ENCODE measurements around the gene TEAD4. TPM values are rescaled to one million over a fixed set of nuclear protein-coding genes. Genes with fewer than 3 reads are reported as not detected.

The TEAD4 gene
- total RNA-seq, 1 experiment from 2014 or later, result 54.4 TPM

DNA sequence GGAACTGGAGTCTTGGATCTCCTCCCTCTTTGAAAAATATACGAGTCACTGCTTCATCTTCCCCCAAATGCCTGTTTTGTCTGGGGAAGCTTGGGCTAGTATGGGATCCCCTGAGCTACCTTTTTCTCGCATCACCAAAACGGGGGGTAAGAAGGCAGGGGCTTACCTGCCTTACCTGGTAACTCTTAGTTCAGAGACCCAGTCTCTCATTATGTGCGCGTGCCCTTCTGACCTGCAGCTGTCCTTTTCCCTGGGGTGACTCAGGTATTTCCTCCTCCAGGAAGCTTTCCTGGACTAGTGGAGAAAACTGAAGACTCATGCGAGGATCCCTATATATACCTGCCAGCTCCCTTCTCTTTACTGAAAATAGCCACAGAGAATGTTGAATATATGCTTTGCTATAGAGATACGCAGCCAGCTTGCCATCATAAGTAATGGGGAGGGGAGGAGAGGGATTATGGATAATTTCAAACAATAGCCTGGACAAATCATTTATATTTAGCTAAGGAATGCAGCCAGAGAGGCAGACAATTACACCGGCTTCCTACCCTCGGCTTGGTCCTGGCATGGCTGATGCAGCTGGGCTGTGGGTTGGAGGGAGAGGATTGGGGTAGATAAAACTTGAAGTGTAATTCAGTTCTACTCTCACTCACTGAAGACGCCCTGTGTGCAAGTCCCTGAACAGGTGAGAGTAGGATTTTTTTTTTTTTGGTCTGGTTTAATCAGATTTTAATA, 119.1 kb downstream of the TEAD4 start:
- no peak for DNase-seq (ENCODE audit: low spot score)

DNA sequence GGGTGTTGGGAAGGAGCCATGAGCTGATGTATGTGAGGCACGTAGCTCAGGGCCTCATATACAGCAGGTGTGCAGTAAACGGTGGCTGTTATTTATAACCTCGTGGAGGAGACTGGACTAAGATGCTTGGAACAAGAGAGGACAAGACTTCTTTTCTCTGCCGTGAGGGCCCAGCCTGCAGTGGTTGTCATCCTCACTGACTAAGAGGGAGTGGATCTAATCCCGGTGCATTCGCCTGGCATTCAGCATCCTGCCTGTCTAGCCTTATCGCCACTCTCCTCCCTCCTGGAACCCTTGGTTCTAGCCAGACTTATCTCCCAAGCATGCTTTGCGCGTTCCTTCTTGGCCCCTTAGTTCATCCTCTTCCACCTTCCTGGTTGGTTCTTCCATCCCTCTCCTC, 121.9 kb downstream of the TEAD4 start:
- DNase-seq (ENCODE audit: low spot score), result no peak

DNA sequence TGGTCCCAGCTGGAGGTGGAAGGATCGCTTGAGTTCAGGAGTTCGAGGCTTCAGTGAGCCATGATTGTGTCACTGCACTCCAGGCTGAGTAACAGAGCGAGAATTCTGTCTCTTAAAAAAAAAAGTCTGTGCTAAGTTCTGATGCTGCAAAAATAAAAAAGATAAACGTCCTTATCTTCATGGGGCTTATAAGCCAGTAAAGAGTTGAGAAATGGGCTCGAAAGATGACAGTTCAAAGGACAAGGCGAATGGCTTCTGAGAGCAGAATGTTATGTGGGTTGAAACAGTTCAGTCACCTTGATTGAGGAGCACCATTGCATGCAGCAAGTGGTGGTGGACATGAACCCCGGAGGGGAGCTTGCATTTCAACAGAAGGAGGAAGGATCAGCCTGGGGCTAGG, 122.7 kb downstream of the TEAD4 start:
- DNase-seq (ENCODE audit: low spot score), result no peak

DNA sequence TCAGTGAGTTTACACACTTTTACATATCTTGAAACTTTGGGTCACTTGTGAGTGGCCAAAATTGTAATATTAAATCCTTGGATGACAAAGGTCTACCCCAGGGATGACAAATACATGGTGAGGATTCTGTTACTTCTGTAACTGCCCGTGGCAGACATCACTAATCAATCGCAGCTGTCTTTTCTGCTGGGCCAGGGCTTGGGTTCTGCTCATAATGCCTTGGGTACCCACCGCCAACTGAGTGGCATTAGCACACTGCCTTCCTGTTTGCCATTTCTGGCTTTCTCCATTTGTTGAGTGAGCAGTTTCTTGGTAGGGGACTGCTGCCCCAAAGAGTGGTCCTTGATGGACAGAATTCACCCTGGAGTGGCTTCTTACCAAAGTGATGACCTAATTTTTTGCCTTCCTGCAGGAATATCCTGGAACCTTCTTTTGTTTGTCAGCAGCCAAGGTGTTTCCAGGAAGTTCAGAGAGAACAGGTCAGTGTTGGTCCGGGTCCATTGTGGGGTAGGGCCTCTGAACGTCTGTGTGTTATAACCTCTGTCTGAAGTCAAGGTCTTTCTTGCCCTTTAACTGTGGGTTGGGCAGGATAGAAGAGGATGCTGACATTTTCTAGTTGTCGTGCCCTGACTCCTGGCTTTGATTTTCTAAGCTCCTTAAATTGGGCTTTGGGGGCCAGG, 124.2 kb downstream of the TEAD4 start:
- no peak for DNase-seq (ENCODE audit: low spot score)

DNA sequence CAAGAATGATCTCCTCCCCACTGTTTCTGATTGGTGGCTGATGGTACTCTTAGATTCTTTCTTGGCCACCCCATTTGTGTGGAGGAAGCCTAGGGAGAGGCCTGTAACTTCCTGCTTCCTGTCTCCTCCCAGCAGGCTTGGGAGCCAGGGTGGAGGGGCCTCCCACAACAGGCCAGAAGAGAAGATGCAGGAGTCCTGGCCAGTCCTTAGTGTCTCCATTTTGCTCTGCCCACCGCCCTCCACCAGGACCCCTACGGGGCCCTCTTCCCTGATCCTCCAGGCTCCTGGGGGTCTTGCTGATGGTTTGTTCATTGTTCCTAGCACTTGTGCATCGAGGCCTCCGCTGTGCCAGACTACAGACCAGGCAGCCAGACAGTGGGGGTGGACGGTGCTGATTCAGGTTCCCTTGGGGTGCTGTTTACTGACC, 124.7 kb downstream of the TEAD4 start:
- no peak for DNase-seq (ENCODE audit: low spot score)

DNA sequence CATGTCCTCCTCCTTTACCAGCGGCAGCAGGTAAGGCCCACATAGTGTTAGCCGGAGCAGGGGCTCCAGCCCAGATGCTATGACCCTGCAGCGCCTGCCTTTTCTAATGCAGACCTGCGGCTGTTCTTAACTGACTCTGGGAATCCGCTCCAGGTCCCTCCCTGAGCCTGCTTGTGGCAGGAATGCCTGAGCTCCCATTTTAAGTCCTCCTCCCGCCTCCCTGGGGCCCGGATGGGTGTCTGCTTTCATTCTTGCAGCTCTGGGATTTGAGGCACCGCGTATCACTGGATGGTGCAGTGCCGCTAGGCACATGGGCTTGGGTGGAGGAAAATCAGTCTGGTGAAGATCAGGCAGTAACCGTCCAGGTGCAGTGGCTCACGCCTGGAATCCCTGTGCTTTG, 125.5 kb downstream of the TEAD4 start:
- DNase-seq (ENCODE audit: low spot score), result no peak

DNA sequence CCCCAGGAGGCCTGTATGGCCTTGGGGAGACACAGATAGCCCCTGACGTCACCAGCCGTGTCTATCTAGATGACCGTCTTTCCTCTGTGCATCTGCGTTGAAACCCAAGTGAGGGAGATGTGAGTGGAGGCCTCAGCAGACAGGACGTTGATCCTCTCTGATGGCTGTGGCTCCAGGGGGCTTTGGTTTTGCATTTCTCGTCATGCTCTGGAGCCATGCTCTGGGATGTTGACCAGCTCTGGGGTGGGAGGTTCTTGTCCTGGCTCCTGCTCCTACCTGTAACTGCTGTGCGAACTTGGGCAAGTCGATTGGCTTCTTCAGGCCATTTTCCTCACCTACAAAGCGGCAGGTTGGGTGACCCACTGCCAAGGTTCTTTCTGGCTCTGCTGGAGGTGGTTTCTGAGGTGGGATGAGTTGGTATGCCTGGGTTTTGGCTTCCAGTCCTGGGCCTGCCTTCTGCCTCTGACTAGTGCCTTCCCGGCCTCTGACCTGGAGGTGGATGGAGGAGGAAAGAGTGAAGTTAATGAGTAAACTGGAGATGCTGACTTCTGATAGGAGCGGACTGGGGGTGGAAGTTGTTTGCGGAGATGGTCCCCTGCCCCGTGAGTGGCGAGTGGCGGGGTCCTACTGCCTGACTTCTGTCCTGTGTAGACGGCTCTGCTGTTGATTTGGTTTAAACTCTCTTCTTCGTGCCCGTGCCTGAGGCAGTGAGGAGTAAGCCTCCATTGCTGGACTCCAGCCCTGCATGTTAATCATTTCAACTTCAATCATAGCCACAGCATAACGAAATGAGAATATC, 126.3 kb downstream of the TEAD4 start:
- peak; percentile 31 for DNase-seq (ENCODE audit: low spot score)

DNA sequence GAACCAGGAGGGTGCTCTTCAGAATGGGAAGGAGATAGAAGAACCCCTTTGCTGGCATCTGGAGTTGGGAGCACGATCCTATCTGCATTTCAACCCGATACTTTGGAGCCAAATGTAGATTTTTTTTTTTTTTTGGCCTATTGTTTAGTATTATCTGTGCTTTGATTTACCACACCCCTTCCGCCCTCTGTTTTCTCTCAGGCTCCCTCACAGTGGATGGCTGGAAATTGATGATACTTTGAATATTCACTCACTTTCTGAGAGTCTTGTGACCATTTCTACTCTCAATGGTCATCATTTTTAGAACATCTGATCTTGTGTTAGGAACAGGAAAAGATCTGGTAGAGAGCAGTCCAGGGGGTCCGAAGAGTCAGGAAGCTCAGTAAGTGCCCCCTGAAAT, 127.0 kb downstream of the TEAD4 start:
- no peak for DNase-seq (ENCODE audit: low spot score)

DNA sequence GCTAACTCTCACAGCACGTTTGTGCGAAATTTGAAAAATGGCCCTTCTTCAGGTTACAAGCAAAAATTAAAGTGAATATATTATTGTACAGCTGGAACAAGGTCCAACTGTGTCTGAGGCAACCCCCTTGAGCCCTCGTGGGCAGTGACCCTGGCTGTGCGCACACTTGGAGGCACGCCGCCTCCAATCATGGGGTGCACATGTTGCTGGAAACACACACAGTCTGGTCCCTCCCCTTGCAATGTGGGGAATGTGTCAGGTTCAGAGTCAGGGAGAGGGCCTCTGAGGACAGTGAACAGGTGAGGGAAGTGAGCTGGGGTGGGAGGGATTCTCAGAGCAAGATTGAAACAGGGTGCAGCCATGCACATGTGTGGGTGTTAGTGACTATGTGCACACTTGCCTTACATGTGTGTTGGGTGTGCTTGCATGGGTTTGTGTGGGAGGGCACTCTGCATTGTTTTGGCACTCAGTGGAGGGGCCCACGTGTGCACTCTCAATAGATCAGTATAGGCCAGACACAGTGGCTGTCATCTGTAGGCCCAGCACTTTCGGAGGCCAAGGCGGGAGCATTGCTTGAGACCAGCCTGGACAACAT, 127.6 kb downstream of the TEAD4 start:
- DNase-seq (ENCODE audit: low spot score), result no peak

DNA sequence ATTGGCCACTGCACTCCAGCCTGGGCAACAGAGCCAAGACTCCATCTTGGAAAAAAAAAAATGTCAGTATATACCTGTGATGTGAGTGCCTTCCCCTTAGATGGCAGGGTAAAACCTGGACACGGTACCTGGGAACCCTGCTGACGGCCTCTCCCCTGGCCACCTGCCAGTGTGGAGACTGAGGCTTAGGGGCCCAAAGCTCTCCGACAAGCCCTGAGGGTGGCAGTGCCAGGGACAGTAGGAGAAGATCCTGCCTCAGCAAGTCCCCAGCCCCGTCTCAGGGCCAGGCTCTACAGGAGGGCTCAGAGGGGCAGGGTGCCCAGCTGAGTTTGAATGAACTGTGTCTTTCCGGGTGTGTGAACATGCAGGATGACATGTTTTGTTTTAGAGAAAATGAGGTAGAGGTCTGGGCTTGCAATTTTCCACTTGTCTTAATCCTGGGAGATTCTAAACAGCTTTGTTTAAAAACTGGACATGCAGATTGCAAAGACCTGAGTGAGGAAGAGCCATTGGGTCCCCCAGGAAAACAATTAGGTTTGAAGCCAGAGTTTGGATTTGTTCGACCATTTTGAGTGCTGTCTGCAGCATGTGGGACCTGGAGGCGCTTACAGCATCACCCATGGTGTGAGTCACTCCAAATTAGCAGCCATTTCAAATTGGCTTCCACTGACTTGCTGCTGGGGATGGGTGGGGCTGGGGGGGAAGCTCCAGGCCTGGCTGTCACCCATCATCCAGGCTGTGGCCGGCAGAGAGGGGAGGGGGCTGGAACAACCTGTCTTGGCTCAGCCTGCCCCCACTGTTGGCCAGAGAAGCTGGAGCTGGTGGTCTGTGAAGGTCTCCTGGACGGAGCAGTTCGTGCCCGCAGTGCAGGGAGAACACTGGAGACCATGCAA, 128.8 kb downstream of the TEAD4 start:
- no peak for DNase-seq (ENCODE audit: low spot score)

DNA sequence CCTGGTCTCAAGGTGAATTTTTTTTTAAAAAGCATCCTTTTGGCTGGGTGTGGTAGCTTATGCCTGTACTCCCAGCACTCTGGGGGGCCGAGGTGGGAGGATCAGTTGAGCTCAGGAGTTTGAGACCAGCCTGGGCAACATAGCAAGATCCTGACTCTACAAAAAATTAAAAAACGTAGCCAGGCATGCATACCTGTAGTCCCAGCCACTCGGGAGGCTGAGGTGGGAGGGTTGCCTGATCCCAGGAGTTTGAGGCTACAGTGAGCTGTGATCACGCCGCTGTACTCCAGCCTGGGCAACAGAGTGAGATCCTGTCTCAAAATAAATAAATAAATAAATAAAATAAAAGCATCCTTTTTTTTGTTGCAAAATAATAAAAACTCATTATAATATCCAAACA, 130.4 kb downstream of the TEAD4 start:
- no peak for DNase-seq (ENCODE audit: low spot score)

Small RNA genes within 50 kb of the gene (small RNA-seq; reads per million reads assigned to genes)
- not detected for gene RNU6-1315P

Other genes with a start within 250 kb of the TEAD4 start
- gene FKBP4, start 164.4 kb upstream of the TEAD4 start, total RNA-seq (2014; rRNA removed; shearing (Covaris generic)), result 106 and 115 TPM in 2 replicates
- 32.0 and 39.8 TPM in 2 replicates for gene ITFG2, start 146.7 kb upstream of the TEAD4 start, total RNA-seq (2014; rRNA removed; shearing (Covaris generic))
- gene NRIP2, start 124.4 kb upstream of the TEAD4 start, total RNA-seq (2014; rRNA removed; shearing (Covaris generic)), result not detected in 2 replicates
- gene TEX52, start 102.4 kb upstream of the TEAD4 start, total RNA-seq (2014; rRNA removed; shearing (Covaris generic)), result 0.10 and 0.94 TPM in 2 replicates
- gene FOXM1, start 82.2 kb upstream of the TEAD4 start, total RNA-seq (2014; rRNA removed; shearing (Covaris generic)), result 68.9 and 77.6 TPM in 2 replicates
- 14.0 and 14.4 TPM in 2 replicates for gene RHNO1, start 82.2 kb upstream of the TEAD4 start, total RNA-seq (2014; rRNA removed; shearing (Covaris generic))
- 9.8 and 14.0 TPM in 2 replicates for gene TULP3, start 68.5 kb upstream of the TEAD4 start, total RNA-seq (2014; rRNA removed; shearing (Covaris generic))
- gene TSPAN9, start 118.0 kb downstream of the TEAD4 start, total RNA-seq (2014; rRNA removed; shearing (Covaris generic)), result 11.3 and 12.0 TPM in 2 replicates

All from HT-29 (cell line).